Hippocampal formation (tissue), 2 donors: ENCODE measurements around the gene GNAS-AS1.

Experiments used
- DNase-seq, 2 donors: peaks; one replicate each; lab custom pipeline; 2025; lab: John Stamatoyannopoulos, UW

GNAS-AS1 gene

DNA sequence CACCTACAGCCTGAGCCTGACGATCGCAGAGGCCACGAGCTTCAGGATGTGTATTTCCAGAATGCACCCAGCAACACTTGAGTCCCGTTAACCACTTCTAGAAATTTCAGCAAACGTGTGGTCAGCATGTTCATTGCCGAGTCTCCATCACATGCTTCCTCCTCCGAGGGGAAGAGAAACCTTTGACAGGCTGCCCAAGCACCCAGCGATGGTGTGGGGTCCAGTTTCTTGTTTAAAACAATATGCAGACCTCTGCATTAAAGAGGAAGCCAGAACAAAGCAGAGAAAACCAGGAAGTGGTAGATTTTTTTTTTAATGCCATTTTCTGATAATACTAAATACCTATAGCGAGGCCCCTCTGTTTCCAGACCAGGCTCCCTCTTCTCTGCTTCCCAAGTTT is 71.9 kb downstream of the GNAS-AS1 start:
- DNase-seq: no peak

- no peak for DNase-seq
Measured at GRCh38 chr20:58777657-58778056, 73.0 kb downstream of the GNAS-AS1 start.

GRCh38 chr20:58776109-58776508 is 74.6 kb downstream of the GNAS-AS1 start:
- DNase-seq: no peak

- DNase-seq: no peak
Measured at GRCh38 chr20:58775371-58775770, 75.3 kb downstream of the GNAS-AS1 start.

DNA sequence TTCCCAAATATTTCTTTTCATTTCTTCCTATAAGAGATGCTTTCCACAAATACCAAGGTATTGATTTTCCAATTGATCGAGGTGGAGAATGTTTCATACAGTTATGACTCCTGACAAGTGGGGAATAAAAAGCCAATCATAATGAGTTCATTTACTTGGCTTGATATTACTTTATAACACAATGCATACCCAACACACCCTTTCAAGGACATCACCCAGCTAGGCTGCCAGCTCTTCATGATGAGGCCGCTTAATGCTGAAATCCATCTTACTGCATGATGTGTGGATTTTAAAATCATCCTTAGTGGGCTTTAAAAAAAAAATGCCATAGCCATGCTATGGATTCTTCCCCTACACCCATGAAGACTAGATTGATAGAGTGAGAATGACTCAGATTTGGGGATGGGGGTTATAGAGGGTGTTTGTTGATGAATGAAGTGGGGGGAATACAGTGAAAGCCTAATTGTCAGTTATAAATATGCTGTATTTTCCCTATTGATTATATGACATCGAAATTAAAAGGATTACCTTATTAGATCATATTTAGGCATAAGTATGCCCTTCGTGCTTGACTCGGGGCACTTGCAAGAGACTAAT is 75.9 kb downstream of the GNAS-AS1 start:
- DNase-seq: no peak

GRCh38 chr20:58774214-58774613 is 76.5 kb downstream of the GNAS-AS1 start:
- no peak for DNase-seq

DNA sequence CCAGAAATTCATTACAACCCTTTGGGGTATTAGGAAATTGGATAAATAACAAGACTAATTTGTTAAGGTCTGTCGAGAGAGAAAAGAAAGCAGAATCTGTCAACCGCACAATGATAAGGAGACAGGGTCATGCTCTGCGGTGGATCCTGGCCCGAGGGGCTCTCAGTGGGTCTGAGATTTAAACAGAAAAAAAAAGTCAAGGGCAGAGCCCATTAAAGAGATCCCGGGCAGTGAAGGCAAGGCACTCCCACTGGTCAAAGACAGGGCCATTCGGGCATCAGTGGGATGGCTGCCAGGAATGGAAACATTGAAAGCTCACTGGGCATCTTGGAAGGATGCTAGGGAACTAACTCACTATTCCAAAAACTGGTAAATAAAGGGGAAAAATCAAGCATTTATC is 77.9 kb downstream of the GNAS-AS1 start:
- no peak for DNase-seq
